HG03432 (cell line): ENCODE measurements around the gene DCLK1.

Source experiments
- ATAC-seq: cut with Tn5 transposase; IDR thresholded peaks from one replicate; pipeline ENCODE4 v1.9.1; 2021; ENCODE audit warnings: mild to moderate bottlenecking, moderate library complexity; ENCODE audit not compliant: unreplicated experiment

Gene DCLK1

GRCh38 chr13:36131222-36131930 is at the start of gene DCLK1:
DCLK1 (minus strand) TSS chr13:36131382.
- no peak for ATAC-seq

GRCh38 chr13:36175621-36176020 is 44.4 kb upstream of the DCLK1 start:
- no peak for ATAC-seq

GRCh38 chr13:36174923-36175322 is 43.7 kb upstream of the DCLK1 start:
- ATAC-seq: no peak

GRCh38 chr13:36173571-36174322 is 42.6 kb upstream of the DCLK1 start:
- ATAC-seq: no peak

GRCh38 chr13:36166046-36166445 is 34.9 kb upstream of the DCLK1 start:
- no peak for ATAC-seq

GRCh38 chr13:36163809-36164308 is 32.7 kb upstream of the DCLK1 start:
- no peak for ATAC-seq

- no peak for ATAC-seq
Measured at GRCh38 chr13:36163286-36163685, 32.1 kb upstream of the DCLK1 start.

- ATAC-seq: no peak
Measured at GRCh38 chr13:36160297-36160696, 29.1 kb upstream of the DCLK1 start.

GRCh38 chr13:36158611-36159010 is 27.4 kb upstream of the DCLK1 start:
- ATAC-seq: no peak

- no peak for ATAC-seq
Measured at GRCh38 chr13:36157480-36157879, 26.3 kb upstream of the DCLK1 start.

GRCh38 chr13:36154567-36155291 is 23.5 kb upstream of the DCLK1 start:
- ATAC-seq: no peak

- ATAC-seq: no peak
Measured at GRCh38 chr13:36151591-36151990, 20.4 kb upstream of the DCLK1 start.

GRCh38 chr13:36148446-36148845 is 17.3 kb upstream of the DCLK1 start:
- ATAC-seq: no peak

- ATAC-seq: no peak
Measured at GRCh38 chr13:36147330-36147729, 16.1 kb upstream of the DCLK1 start.

- ATAC-seq: no peak
Measured at GRCh38 chr13:36146511-36147269, 15.5 kb upstream of the DCLK1 start.

- no peak for ATAC-seq
Measured at GRCh38 chr13:36143738-36144137, 12.6 kb upstream of the DCLK1 start.

- ATAC-seq: no peak
Measured at GRCh38 chr13:36142735-36143134, 11.6 kb upstream of the DCLK1 start.

- ATAC-seq: no peak
Measured at GRCh38 chr13:36135876-36136275, 4.7 kb upstream of the DCLK1 start.

- ATAC-seq: no peak
Measured at GRCh38 chr13:36134632-36135031, 3.5 kb upstream of the DCLK1 start.

- no peak for ATAC-seq
Measured at GRCh38 chr13:36133950-36134626, 2.9 kb upstream of the DCLK1 start.
